GM11168 (cell line): ENCODE data around the gene ZDHHC23.

Experiments used
- in situ Hi-C: fragments of 300-500 bp; cut with MboI; formaldehyde crosslinking; loops from one replicate; pipeline ENCODE4 v1.12.0; 2022; ENCODE audit warnings: low sequenced_read_pairs; ENCODE audit not compliant: unreplicated experiment

Gene ZDHHC23, protein sequence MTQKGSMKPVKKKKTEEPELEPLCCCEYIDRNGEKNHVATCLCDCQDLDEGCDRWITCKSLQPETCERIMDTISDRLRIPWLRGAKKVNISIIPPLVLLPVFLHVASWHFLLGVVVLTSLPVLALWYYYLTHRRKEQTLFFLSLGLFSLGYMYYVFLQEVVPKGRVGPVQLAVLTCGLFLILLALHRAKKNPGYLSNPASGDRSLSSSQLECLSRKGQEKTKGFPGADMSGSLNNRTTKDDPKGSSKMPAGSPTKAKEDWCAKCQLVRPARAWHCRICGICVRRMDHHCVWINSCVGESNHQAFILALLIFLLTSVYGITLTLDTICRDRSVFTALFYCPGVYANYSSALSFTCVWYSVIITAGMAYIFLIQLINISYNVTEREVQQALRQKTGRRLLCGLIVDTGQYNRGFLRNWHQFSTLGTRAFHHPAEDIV

DNA sequence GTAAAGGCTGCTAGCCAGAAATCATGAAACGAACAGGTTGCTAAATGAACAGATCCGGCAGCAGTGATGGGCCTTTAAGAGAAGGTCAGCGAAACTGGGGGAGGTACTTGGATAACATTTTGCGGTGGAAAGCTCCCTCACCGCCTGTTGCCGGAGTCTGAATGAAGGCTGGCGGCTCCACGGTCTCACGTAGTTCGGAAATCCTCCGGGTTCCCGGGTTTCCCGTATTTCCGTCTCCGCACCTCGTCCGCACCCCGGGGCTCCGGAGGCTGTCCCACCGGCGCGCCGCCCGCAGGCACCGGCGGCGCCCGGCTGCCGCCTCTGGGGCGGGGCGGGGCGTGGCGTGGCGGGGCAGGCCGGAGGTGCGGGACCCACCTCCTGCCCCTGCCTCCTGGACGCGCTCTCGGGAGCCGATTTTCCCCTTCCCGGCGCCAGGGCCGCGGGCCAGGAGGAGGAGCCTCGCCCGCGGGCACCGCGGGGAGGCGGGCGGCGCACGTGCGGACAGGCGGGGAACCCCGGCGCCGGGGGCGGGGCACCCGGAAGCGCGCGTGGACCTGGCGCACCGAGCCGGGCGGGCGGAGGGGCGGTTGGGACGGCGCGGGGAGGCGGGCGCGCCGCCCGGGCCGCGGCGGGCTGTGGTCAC is at the start of gene ZDHHC23:
Gene ZDHHC23 (plus strand): TSS at position 642 of the 643 bp plus-strand sequence. CDS start 790 bp downstream, outside the sequence.
- in situ Hi-C loops, result no loop called here

DNA sequence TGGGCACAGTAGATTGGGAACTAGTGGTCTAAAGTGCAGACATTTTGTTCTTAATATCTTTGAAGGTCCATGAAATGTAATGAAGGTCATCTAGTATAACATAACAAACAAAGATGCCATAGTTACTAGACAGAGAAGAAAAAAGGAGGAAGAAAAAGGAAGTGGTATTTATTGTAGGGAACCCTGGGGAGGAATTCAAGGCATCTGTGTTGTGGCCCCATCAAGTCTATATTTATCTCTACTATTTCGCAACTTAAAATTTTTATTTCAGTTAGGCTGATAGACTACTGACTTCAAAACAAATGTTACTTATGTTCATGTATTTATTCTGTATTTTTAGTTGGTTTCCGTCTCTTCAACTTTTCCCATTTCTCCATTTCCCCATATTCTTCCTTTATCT is 48.9 kb upstream of the ZDHHC23 start:
- in situ Hi-C loops, result no loop called here

DNA sequence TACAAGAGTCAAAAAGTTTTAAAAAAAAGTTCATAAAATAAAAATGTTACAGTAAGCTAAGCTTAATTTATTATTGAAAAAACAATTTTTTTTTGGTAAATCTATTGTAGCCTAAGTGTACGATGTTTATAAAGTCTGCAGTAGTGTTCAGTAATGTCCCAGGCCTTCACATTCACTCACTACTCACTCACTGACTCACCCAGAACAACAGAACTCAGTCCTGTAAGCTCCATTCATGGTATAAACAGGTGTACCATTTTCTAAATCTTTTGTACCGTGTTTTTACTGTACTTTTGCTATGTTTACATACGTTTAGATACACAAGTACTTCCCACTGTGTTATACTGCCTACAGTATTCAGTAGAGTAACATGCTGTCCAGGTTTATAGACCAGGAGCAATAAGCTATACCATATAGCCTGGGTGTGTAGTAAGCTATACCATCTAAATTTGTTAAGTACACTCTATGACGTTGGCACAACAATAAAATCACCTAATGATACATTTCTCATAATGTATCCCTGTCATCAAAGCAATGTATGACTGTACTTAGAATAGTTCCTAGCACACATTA is 41.2 kb upstream of the ZDHHC23 start:
- in situ Hi-C loops, result no loop called here

DNA sequence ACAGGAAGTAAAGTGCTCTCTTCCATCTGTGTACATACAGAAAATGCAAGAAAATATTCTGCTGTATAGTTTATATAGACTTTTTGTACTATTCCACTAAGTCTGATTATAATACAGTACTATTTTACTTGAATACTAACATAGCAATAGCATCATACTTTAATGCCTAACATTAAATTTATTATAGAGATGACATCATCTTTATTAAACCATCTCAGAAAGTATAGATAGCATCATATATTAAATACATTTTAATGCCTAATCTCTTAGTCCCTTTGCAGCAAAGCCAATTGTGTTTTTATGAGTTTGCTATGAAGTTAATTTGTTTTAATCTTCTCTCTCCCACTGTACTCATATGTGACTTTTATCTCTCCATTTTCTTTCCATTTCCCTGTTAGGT is 39.7 kb upstream of the ZDHHC23 start:
- in situ Hi-C loops, result no loop called here

DNA sequence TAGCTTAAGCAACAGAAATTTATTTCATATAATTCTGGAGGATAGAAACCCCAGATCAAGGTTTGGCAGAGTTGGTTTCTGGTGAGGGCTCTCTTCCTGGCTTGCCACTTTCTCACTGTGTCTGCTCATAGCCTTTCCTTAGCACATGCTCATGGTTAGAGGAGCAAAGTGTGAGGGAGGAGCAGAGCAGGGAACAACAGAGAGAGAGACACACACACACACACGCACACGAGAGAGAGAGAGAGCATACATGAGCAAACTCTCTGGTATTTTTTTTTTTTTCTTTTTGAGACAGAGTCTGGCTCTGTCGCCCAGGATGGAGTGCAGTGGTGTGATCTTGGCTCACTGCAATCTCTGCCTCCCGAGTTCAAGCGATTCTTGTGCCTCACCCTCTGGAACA is 36.8 kb upstream of the ZDHHC23 start:
- in situ Hi-C loops, result loop anchor here (5.0 kb wide), 2 partner anchors 64 to 174 kb away; no protein-coding TSS in a partner anchor

DNA sequence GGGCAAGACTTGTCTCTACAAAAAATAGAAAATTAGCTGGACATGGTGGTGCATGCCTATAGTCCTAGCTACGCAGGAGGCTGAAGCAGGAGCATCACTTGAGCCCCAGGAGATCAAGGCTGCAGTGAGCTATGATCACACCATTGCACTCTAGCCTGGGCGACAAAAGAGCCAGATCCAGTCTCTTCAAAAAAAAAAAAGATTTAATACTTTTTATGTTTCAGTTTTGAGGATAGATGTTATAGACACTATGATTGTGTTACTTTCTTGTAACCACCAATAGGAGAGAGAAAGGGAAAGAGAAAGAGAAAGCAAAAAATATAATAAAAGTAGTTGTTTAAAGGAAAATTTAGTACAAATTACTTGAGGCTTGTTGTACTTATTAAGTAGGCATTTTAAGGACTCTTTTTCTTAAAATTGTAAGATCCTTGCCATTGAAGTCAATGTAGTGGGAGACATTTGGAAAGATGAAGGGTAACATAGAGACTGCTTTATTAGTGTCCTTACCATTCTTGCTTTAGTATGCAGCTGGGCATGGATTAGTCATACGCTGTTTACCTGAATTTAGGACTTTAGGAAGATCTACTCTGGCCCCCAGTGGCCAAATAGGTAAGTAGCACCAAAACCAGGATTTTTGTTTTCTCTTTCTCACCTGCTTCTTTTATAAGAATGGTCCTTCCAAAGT is 35.1 kb upstream of the ZDHHC23 start:
- in situ Hi-C loops, result loop anchor here (5.0 kb wide), 2 partner anchors 65 to 175 kb away; no protein-coding TSS in a partner anchor

DNA sequence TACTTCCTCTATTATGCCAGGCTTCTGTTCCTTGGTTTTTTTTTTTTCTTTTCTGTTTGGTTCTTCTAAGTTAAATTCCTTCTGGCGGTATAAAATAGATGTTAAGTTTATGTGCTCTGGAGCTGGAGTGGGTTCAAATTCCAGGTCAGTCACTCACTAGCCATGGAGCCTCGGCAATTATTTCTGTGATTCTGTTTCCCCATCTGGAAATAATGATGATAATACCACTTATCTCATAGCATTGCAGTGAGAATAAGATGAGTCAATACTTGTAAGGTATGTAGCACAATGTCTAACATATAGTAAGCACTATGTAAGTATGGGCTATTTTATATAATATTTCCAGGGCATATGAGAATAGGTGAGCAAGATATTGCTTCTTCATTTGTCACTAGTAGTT is 33.2 kb upstream of the ZDHHC23 start:
- in situ Hi-C loops, result loop anchor here (5.0 kb wide), 2 partner anchors 67 to 177 kb away; no protein-coding TSS in a partner anchor

DNA sequence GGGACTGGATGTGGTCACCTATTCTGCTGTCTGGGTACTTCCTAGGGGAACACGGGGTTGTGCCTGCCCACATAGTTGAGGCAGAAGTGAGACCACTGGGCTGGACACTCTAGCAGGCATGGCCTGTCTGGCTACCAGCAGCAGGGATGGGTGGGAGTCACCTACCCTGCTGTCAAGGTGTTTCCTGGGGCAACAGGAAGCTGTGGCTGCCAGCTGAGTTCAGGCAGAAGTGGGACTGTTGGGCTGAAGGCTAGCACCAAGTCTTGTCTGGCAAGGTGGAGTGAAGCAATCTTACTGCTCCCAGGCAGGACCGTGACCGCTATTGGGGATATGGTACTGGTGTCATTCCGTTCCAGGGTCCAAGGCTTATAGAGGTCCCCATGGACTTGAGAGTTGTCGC is 20.3 kb upstream of the ZDHHC23 start:
- in situ Hi-C loops, result no loop called here

DNA sequence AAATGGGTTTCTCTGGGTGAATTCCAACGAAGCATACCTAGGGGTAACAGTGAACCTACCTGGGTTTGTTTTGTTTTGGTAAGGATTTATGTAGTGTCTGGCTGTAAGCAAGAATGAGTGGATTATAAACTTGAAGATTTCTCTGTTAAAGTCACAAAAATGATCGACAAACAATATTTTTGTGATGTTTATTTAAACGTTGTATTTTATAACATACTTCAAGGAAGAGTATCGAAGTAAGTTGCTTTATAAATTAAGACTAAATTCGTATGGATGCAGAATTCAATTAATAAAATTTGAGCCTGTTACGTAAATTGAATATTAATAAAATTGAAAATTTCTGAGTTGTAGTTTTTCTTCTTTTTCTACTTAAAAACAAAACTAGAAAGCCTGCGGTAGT is 982 bp upstream of the ZDHHC23 start:
- in situ Hi-C loops, result no loop called here

DNA sequence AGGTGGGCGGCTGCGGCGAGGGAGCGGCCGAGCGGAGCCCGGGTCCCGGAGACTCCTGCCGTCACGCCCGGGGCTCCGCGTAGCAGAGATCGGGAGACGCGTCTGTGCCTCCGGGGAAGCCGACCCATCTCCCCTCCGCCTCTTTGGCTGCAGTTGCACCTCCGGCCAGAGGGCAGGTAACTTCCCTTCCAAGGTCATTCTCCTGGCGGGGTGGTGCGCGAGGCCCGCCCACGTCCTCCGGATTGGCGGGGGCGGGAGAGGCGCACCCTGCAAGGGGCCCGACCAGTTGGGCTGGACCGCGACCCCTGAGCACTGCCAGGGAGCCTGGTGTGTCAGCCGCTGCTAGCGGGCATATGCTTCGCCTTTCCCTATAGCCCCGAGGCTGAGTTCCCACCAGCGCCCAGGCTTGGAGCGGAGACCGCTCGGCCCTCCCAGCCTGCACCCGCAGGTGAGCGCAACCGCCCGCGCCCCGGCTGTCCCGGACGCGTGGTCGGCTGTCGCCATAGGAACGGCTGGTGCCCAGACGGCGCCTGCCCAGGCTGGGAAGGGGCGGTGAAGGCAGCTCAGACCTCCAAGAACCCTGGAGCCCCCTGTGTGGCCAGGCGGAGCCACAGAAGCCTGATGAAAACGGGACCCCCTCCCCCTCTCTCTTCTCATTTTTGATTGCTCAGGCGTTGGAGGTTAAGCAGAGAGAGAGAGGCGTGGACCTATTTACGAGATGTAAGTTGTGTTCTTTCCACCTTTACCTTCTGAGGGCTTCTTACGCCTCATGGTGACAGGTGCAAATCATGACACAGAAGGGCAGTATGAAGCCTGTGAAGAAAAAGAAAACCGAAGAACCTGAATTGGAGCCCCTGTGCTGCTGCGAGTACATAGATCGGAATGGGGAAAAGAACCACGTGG is 453 bp downstream of the ZDHHC23 start:
- in situ Hi-C loops, result no loop called here

DNA sequence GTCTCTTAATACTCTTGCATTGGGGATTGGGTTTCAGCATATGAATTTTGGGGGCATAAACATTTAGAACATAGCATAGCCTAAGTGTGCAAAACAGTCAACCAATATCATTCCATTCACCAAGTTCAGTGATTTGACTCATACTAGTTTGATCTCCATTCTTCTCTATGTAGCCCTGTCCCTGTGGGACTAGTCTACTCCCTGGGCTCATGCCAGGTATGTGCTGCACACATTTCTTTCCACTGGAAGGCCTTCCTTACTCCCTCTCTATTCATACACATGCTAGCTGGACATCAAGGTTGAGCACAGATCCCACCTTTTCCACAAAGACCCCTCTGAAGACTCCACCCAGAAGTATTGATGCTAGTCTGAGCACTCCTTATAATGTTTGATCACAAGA is 5.1 kb downstream of the ZDHHC23 start:
- in situ Hi-C loops, result no loop called here

DNA sequence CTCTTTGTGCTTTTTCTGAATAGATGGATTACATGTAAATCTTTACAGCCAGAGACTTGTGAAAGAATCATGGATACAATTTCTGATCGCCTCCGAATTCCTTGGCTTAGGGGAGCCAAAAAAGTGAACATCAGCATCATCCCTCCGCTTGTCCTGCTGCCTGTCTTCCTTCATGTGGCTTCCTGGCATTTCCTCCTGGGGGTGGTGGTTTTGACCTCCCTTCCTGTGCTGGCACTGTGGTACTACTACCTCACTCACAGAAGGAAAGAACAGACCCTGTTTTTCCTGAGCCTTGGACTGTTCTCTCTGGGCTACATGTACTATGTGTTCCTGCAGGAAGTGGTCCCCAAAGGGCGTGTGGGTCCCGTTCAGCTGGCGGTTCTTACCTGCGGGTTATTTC is 5.9 kb downstream of the ZDHHC23 start:
- in situ Hi-C loops, result no loop called here

DNA sequence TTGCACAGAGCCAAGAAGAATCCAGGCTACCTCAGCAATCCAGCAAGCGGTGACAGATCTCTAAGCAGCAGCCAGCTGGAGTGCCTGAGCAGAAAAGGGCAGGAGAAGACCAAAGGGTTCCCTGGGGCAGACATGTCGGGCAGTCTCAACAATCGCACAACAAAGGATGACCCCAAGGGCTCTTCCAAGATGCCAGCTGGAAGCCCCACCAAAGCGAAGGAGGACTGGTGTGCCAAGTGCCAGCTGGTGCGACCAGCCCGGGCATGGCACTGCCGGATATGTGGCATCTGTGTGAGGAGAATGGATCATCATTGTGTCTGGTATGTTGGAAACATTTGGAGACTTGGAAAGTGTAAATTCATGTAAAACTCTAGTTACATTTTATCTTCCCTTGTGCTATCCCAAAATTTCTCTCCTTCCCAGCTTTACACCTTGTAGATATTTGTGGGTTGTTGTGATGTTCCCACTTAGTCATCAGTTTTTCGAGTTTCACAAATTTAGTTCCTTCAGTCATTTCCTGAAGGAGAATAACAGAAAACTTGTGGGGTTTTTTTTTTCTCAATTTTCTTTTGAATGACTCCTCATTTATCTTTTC is 6.4 kb downstream of the ZDHHC23 start:
- in situ Hi-C loops, result no loop called here

DNA sequence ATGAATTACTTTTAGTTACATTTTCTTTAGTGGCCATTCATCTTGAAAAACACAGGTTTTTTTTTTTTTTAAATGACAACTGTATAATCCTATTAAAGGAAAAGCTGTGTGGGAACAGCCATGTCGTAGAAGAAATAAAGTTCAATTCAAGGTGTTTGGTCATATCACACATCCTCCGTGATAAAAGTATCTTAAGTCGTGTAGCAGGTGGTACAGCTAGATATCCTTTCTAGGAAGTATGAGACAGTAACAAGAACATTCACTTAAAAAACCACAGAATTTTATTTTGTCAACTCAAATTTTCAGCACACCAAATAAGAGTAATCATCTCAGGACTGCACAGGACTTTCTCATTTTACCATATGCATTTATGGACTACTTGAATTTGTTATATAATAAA is 16.1 kb downstream of the ZDHHC23 start:
- in situ Hi-C loops, result no loop called here

DNA sequence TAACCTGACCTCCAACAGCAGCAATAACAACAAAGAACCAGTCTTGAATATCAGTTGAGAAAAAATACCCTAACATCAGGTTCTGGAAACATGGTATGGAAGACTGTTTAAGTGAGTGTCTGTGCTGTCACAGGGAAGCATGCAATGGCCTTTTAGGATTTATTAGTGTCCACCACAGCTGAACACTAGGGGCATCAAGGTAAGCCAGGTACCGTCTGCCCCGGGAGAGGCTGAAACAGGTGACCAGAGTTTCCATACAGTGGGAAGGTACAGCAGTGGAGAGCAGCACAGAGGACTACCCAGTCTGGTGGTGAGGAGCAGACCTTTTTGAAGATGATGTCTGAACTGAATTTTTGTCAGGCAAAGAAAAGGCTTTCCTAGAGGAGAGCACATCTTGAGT is 18.4 kb downstream of the ZDHHC23 start:
- in situ Hi-C loops, result no loop called here

DNA sequence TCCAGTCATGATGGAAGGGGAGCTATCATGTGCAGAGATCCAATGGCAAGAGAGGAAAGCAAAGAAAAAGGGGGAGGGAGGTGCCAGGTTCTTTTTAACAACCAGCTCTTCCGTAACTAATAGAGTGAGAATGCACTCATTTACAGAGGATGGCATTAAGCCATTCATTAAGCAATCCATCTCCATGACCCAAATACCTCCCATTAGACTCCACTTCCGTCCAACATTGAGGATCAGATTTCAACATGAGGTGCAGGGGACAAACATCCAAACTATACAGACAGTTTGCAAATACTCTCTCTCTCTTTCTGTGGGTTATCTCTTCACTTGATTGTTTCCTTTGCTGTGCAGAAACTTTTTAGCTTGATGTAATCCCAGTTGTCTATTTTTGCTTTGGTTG is 21.2 kb downstream of the ZDHHC23 start:
- in situ Hi-C loops, result no loop called here

DNA sequence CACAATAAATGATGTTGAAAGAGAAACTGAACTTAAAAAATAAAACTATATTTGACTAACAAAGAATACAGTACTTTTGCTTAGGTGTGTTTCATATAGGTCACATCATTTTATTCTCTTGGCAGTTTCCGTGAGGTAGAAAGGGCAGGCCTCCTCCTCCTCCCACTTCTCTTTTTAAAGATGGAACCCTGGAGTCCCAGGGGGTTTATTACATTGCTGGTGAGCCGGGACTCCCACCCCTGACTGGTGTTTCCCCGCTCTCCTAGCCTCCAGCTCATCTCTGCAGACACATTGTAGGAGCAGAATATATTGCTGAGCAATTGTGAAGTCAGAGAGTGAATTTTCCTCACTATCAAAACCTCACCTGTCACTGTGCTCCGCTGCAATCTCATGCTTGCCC is 30.0 kb downstream of the ZDHHC23 start:
- in situ Hi-C loops, result no loop called here

DNA sequence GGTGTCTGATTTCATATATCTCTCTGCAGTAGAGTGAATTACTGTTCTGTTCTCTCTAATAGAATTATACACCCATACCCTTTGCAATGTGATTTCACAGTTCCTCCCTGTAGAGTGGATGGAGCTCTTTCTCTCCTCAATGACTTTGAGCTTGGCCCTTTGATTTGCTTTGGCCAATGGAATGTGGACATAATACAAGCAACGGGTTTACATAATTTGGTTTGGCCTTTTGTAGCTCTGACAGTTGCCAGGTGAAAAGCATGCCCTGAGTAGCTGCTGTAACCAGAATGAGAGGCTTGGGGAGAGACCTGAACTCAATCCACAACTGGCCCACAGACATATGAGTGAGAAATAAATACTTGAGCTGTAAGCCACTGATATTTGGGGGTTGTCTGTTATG is 32.1 kb downstream of the ZDHHC23 start:
- in situ Hi-C loops, result no loop called here

DNA sequence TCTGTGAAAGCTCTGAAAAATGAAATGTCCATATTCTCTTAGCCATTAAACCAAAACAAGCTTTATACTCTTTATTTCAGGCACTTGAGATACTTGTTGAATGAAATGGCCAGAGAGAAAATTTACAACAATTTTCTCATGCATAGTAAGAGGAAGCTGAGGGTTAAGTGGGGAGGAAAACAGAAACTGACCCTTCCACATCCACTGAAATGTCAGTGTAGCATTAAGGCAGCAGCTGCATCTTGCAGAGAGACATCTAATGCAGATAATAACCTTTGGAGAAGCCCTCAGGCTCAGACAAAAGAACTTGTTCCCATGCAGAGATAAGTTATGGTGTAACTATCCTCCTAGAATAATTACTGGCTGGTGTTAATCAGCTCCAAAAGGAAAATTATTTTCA is 34.0 kb downstream of the ZDHHC23 start:
- in situ Hi-C loops, result no loop called here
